ENCODE data around the gene DAP.
"Not testable (repeated sequence)": the region's sequence is repeated elsewhere in the genome, so short reads cannot be mapped to it uniquely, and the experiment has no call there.

Gene DAP

GRCh38 chr5:10761185-10761932 lies at the start of gene DAP:
Gene DAP (minus strand): TSS chr5:10761234. CDS start chr5:10761068, 166 bp downstream.
- DNase-seq (ENCODE audit: low spot score), result peak; percentile 41

- no peak for DNase-seq (ENCODE audit: low spot score)
These were observed 47.6 kb upstream of the DAP start for GRCh38 chr5:10808347-10809226.

GRCh38 chr5:10801931-10802666 lies 41.1 kb upstream of the DAP start:
- DNase-seq (ENCODE audit: low spot score), result no peak

GRCh38 chr5:10800852-10801251 lies 39.8 kb upstream of the DAP start:
- no peak for DNase-seq (ENCODE audit: low spot score)

- DNase-seq (ENCODE audit: low spot score), result no peak
These were observed 36.2 kb upstream of the DAP start for GRCh38 chr5:10797261-10797660.

GRCh38 chr5:10793785-10794184 lies 32.8 kb upstream of the DAP start:
- no peak for DNase-seq (ENCODE audit: low spot score)

- DNase-seq (ENCODE audit: low spot score), result no peak
These were observed 31.3 kb upstream of the DAP start for GRCh38 chr5:10792336-10792735.

- no peak for DNase-seq (ENCODE audit: low spot score)
These were observed 28.7 kb upstream of the DAP start for GRCh38 chr5:10789726-10790125.

GRCh38 chr5:10789021-10789420 lies 28.0 kb upstream of the DAP start:
- no peak for DNase-seq (ENCODE audit: low spot score)

- DNase-seq (ENCODE audit: low spot score), result no peak
These were observed 27.3 kb upstream of the DAP start for GRCh38 chr5:10788358-10788757.

GRCh38 chr5:10786835-10787234 lies 25.8 kb upstream of the DAP start:
- no peak for DNase-seq (ENCODE audit: low spot score)

GRCh38 chr5:10780208-10780607 lies 19.2 kb upstream of the DAP start:
- not testable (repeated sequence) for DNase-seq (ENCODE audit: low spot score)

GRCh38 chr5:10779592-10779991 lies 18.6 kb upstream of the DAP start:
- DNase-seq (ENCODE audit: low spot score), result no peak

GRCh38 chr5:10778179-10778910 lies 17.3 kb upstream of the DAP start:
- no peak for DNase-seq (ENCODE audit: low spot score)

GRCh38 chr5:10775646-10776045 lies 14.6 kb upstream of the DAP start:
- no peak for DNase-seq (ENCODE audit: low spot score)

- no peak for DNase-seq (ENCODE audit: low spot score)
These were observed 12.0 kb upstream of the DAP start for GRCh38 chr5:10772901-10773585.

GRCh38 chr5:10768328-10768899 lies 7.4 kb upstream of the DAP start:
- DNase-seq (ENCODE audit: low spot score), result no peak

- DNase-seq (ENCODE audit: low spot score), result no peak
These were observed 1.9 kb upstream of the DAP start for GRCh38 chr5:10762776-10763500.

- peak; percentile 19 for DNase-seq (ENCODE audit: low spot score)
These were observed 1.1 kb upstream of the DAP start for GRCh38 chr5:10761933-10762775.

- no peak for DNase-seq (ENCODE audit: low spot score)
These were observed 181 bp downstream of the DAP start for GRCh38 chr5:10760921-10761184.
